ENCODE results near the gene ACBD4. TPM values are rescaled to one million over a fixed set of nuclear protein-coding genes. Genes with fewer than 3 reads are reported as not detected.

Gene ACBD4
- total RNA-seq, 1 donor from 2014 or later = 16.3 TPM

DNA sequence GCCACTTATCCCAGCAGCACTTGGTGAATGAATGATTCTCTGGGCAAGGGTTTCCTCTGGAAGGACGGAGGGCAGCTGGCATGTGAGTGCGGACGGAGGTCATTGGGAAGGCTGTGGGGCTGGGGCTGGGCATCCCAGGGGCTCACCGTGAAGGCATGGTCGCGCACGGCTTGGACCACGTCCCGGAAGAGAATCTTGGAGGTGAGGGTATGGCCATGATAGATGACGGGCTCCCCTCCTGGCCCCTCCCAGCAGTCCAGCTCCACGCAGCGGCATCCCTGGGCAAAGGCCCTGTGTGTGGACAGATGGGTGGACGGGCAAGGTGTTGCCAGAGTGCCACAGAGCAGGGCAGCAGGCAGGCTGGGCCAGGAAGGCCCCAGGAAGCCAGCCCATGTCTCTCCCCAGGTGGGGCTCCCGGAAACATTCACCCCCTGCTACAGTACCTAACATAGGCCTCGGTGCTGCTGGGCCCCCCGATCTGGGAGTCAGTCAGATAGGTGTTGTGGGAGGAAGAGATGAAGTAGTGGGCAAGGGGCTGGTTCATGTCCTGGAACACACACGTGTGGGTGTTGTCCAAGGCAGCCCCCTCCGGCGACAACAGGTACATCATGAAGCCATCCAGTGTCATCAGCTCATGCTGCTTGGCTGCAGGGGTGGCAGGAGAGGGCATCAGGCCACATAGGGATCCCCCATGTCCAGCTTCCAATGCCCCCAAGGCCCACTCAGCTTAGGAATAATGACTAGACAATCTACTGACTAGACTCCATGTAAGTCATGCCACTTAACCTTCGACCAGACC is 17.4 kb upstream of the ACBD4 start:
- no peaks in the 10 kb centered on the region for H3K9me3 ChIP-seq
- TF ChIP-seq, protein P1, sequence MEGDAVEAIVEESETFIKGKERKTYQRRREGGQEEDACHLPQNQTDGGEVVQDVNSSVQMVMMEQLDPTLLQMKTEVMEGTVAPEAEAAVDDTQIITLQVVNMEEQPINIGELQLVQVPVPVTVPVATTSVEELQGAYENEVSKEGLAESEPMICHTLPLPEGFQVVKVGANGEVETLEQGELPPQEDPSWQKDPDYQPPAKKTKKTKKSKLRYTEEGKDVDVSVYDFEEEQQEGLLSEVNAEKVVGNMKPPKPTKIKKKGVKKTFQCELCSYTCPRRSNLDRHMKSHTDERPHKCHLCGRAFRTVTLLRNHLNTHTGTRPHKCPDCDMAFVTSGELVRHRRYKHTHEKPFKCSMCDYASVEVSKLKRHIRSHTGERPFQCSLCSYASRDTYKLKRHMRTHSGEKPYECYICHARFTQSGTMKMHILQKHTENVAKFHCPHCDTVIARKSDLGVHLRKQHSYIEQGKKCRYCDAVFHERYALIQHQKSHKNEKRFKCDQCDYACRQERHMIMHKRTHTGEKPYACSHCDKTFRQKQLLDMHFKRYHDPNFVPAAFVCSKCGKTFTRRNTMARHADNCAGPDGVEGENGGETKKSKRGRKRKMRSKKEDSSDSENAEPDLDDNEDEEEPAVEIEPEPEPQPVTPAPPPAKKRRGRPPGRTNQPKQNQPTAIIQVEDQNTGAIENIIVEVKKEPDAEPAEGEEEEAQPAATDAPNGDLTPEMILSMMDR (IDR thresholded peaks at IDR 0.05) = no peak
- ATAC-seq (no peak), DNase-seq (no peak)
- H3K4me1 ChIP-seq = peaks cover 9% of the 10 kb centered on the region
- no peaks in the 10 kb centered on the region for H3K27me3 ChIP-seq
- no peak overlapping the region for H3K4me3 ChIP-seq
- H3K27ac ChIP-seq = no peak overlapping the region
- intact Hi-C loops (cut with DNase I) = loop anchor here (10.0 kb wide), 1 partner anchor 203 kb away; the partner anchor contains the start of gene GFAP
- no peaks in the 10 kb centered on the region for H3K36me3 ChIP-seq

DNA sequence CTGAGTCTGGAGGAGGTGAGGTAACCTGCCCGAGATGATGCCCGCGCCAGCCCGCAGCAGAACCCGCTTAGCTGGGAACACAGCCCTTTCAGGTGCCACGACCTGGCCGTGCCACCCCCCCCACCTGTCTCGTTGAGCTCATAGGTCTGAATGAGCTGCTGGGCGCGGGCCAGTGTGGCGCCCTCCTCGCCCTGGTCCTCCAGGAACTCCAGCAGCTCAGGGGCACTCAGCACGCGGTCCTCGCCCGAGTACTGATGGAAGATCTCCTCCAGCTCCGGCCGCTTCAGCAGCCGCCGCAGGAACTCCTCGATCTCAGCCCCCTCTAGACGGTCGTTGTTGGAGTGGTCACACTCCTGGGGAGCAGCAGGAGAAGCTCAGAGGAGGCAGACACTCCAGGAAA is 16.8 kb upstream of the ACBD4 start:
- intact Hi-C loops (cut with DNase I) = loop anchor here (10.0 kb wide), 1 partner anchor 204 kb away; the partner anchor contains the start of gene GFAP
- peaks cover 15% of the 10 kb centered on the region for H3K4me1 ChIP-seq
- no peak for ATAC-seq

DNA sequence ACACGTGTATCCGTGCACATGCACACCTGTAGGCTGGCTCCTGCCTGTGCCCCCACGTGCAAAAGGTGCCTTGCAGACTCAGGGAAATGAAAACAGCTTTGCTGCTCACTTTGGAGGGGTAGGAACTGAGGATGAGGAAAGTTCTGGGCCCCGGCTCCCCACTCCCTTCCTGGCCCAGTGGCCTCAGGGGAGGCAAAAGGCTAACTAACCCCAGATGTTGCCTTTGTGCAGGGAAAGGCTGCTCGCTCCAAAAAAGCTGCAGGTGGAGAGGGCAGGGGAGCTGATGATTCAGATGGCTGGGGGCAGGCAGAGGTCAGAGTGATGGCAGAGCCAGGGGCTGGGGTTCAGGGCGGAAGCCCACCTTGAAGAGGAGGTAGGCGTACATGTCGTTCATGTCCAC is 15.5 kb upstream of the ACBD4 start:
- H3K4me1 ChIP-seq = peaks cover 22% of the 10 kb centered on the region
- intact Hi-C loops (cut with DNase I) = loop anchor here (10.0 kb wide), 1 partner anchor 205 kb away; the partner anchor contains the start of gene GFAP
- ATAC-seq = no peak
- H3K27ac ChIP-seq = no peak overlapping the region
- no peak for DNase-seq
- H3K9me3 ChIP-seq = no peaks in the 10 kb centered on the region
- H3K36me3 ChIP-seq = no peaks in the 10 kb centered on the region
- TF ChIP-seq, protein P1 (IDR thresholded peaks at IDR 0.05) = no peak
- H3K27me3 ChIP-seq = no peaks in the 10 kb centered on the region
- no peak overlapping the region for H3K4me3 ChIP-seq

More for the DNA sequence above, 16.8 kb upstream of the ACBD4 start:
- no peak for DNase-seq
- Histone ChIP-seq H3K9me3 (no peaks in the 10 kb centered on the region), H3K27me3 (no peaks in the 10 kb centered on the region), H3K4me3 (no peak overlapping the region), H3K36me3 (no peaks in the 10 kb centered on the region), H3K27ac (no peak overlapping the region)
- TF ChIP-seq, protein P1 (IDR thresholded peaks at IDR 0.05) = no peak

- Histone ChIP-seq H3K4me3 (no peak overlapping the region), H3K9me3 (no peaks in the 10 kb centered on the region), H3K27me3 (no peaks in the 10 kb centered on the region), H3K27ac (no peak overlapping the region), H3K4me1 (peaks cover 22% of the 10 kb centered on the region), H3K36me3 (no peaks in the 10 kb centered on the region)
- ATAC-seq (no peak), DNase-seq (no peak)
- TF ChIP-seq, protein P1 (IDR thresholded peaks at IDR 0.05) = no peak
- intact Hi-C loops (cut with DNase I) = no loop called here
Observed at GRCh38 chr17:45120558-45120957, 14.9 kb upstream of the ACBD4 start.

DNA sequence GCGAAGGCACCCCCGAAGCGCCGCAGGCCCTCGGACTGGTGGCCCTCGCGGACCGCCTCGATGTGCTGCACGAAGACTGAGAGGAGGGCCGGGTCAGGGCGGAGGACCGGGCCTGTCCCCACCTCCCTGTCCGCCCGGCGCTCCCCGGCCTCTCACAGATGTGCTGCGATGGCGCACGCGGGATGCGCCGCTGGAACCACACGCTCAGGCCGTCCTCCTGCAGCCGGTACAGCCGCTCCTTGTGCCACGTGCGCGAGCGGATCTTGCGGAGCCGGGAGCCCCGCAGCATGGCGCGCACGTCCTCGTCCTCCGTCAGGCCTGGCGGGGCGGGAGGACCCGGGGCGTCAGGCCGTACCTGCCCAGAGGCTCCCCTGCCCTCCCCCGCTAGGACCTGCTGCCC is 14.4 kb upstream of the ACBD4 start:
- intact Hi-C loops (cut with DNase I) = no loop called here
- no peak overlapping the region for H3K4me3 ChIP-seq
- H3K36me3 ChIP-seq = no peaks in the 10 kb centered on the region
- peaks cover 22% of the 10 kb centered on the region for H3K4me1 ChIP-seq
- no peak overlapping the region for H3K27ac ChIP-seq
- H3K27me3 ChIP-seq = no peaks in the 10 kb centered on the region
- ATAC-seq (no peak), DNase-seq (no peak)
- no peaks in the 10 kb centered on the region for H3K9me3 ChIP-seq
- TF ChIP-seq, protein P1 (IDR thresholded peaks at IDR 0.05) = no peak

All from upper lobe of right lung (tissue), 1 donor.